Activated CD4-positive, alpha-beta T cell treated with anti-CD3 and anti-CD28 coated beads, Interleukin-2, amount 50 U/mL, for 16 hours (primary cell): Measurements from ENCODE around the gene MYH1.
"Not testable (repeated sequence)": the region's sequence is repeated elsewhere in the genome, so short reads cannot be mapped to it uniquely, and the experiment has no call there.

Source experiments
- DNase-seq: peaks from one replicate; pipeline ENCODE4 v3.0.0-alpha.2; 2020

Gene MYH1

DNA sequence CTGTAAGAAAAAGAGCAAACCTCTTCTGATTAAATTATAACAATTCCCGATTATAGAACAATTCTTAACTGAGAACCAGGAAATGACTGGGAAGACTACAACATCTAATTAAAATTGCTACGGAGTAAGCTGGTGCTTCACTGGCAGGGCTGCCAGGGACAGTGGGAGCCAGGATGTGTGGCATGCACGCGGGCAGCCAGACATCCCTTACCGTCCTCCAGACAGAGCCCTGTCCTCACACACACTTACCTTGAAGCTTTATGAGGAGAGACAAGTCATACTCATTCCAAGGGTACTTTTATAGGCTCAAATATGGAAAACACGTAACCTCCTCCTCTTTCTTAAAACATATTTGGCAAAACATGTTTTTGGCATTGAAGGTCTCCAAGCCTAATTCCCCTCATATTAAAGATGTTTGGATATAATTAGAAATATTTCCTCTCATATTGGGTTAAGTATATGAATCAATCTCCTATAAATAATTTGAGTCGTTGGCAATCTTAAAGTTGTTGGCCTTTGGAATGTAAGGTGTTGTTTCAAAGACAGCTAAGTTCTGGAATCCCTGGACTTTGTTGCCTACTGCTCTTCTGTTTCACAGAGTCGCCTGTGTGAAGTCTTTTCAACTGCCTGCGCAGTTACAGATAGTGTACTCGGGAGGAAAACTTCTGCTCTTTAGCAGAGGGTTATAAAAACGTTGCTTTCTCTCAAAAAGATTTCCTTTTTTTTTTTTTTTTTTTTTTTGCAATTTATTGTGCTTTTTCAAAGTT, at the start of gene MYH1:
TSS of gene MYH1 (minus strand) at position 272 of the 767 bp plus-strand sequence. CDS start 1,900 bp downstream, outside the sequence.
- DNase-seq = no peak

- DNase-seq = no peak
Measured at GRCh38 chr17:10563991-10564660, 45.8 kb upstream of the MYH1 start.

- no peak for DNase-seq
Measured at GRCh38 chr17:10558049-10558448, 39.7 kb upstream of the MYH1 start.

- no peak for DNase-seq
Measured at GRCh38 chr17:10557422-10557821, 39.1 kb upstream of the MYH1 start.

- DNase-seq = no peak
Measured at GRCh38 chr17:10556301-10557005, 38.1 kb upstream of the MYH1 start.

- no peak for DNase-seq
Measured at GRCh38 chr17:10550014-10550413, 31.7 kb upstream of the MYH1 start.

- no peak for DNase-seq
Measured at GRCh38 chr17:10549096-10549842, 30.9 kb upstream of the MYH1 start, which contains the start of gene MYH2. Gene MYH2, minus strand, starts transcription at chr17:10549658. Its CDS starts 1,738 bp downstream, at chr17:10547920.

- DNase-seq = no peak
Measured at GRCh38 chr17:10547351-10547750, 29.0 kb upstream of the MYH1 start.

- not testable (repeated sequence) for DNase-seq
Measured at GRCh38 chr17:10543486-10543885, 25.1 kb upstream of the MYH1 start.

- not testable (repeated sequence) for DNase-seq
Measured at GRCh38 chr17:10541179-10541578, 22.8 kb upstream of the MYH1 start.

DNA sequence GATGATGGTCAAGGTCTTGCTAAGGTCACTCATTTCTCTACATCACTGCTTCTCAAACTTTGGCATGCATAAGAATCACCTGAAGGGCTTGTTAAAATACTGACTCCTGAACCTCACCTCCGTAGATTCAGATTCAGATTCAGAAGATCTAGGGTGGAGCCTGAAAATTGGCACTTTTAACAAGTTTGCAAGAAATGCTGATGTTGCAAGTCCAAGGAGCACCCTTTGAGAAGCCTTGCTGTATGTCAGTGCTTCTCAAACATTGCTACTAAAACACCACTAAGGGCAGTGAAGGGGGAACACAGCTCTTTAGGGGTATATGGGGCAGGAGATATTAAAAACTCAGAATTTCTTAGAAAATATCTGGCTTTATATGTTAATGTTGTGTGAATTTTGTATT, 13.7 kb upstream of the MYH1 start:
- no peak for DNase-seq

GRCh38 chr17:10527419-10527818, 9.1 kb upstream of the MYH1 start:
- no peak for DNase-seq

- no peak for DNase-seq
Measured at GRCh38 chr17:10526517-10526916, 8.2 kb upstream of the MYH1 start.

DNA sequence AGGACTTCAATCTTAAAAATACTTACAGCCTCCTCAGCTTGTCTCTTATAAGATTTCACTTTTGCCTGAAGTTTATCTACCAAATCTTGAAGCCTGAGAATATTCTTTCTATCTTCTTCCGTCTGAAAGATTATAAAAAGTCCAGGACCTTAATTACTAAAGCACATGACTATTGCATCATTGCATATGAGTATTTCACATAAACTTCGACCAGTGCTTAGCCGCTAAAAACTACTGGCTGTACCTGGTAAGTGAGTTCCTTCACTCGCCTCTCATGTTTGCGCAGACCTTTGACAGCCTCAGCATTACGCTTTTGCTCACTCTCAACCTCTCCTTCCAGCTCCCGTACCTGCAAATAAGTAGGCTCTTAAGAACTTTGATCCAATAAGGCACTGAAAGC, 4.7 kb upstream of the MYH1 start:
- no peak for DNase-seq

- no peak for DNase-seq
Measured at GRCh38 chr17:10521949-10522348, 3.6 kb upstream of the MYH1 start.

GRCh38 chr17:10516638-10517037, 1.7 kb downstream of the MYH1 start:
- no peak for DNase-seq

DNA sequence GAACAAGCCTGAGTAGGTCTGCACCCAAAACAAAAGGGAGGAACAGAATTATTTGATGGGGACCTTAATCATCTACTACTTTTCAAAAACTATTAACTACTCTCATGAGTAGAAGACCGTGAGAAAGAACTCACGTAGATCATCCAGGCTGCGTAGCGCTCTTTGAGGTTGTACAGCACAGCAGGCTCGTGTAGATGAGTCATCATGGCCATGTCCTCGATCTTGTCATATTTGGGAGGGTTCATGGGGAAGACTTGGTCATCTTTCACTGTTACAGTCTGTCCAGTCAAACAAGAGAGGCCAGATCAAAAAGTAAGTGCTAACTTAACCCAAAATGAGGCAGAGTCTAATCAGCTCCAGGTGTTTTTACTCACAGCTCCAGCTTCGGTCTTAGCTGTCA, 2.3 kb downstream of the MYH1 start:
- DNase-seq = no peak

DNA sequence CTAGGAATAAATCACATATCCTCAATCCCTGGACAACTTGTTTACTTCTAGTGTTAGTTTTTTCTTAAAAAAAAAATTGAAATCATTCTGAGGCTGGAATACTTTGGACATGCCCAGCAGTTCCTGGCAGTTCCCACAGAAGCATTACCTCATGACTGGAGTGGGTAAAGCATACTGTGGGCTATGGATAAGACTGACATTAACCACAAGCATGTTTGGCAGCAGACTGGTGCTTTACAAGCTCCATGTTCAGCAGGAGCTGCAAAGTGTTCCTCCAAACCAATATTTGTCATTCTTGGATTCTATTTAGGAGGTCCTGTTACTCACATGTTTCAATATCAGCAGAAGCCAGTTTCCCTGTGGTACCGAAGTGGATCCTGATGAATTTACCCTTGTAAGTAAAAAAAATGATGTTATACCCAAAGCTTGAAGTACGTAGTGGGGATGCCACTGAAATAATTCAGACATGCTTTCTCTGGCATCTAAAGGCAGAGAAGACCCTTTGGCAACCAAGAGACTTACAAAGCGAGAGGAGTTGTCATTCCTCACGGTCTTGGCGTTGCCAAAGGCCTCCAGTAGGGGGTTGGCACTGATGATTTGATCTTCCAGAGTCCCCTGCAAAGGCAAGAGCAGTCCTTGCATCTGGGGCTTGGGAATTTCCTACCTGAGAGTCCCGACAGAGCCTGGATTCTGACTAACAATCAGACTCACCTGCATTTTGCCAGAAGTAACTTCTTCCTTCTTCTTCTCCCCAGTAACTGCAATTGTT, 4.9 kb downstream of the MYH1 start:
- DNase-seq = no peak

- no peak for DNase-seq
Measured at GRCh38 chr17:10512856-10513255, 5.5 kb downstream of the MYH1 start.

DNA sequence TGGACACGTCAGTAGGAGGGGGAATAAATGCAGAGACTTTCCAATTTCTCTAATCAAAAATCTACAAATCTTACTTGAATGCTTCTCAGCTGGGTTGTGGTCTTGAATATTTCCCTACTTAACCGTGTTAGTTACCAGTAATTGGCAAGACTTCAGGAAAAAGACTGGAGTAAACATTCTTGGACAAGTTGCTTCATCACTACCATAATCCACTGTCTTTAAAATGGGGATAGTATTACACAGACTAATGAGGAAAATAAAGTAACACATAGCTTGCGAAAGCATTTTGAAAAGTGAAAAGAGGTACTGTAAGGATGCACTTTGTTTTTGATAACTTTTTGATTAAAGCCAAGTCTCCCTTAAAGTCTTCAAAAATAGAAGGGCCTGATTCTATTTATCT, 18.4 kb downstream of the MYH1 start:
- no peak for DNase-seq

DNA sequence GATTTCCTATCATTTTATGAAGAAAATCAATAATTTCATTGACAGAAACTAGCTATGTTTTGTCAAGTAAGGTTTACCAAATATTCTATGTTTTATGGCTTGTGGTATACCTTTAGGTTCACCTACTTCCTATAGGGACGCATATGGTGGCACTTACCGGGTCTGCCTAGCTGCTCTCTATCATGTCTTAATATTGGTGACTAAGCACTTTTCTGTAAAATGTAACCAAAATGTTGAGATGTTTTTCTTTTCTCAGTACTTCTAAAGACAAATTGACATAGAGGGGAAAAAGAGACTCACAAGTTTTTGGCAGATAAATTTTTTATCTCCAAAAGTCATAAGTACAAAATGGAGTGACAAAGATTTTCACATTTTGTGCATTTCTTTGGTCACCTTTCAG, 26.3 kb downstream of the MYH1 start:
- no peak for DNase-seq

GRCh38 chr17:10482252-10482651, 36.1 kb downstream of the MYH1 start:
- no peak for DNase-seq
